NCI-H146 (cell line): ENCODE data around the gene KRTAP10-10.
"Not testable (repeated sequence)": the region's sequence is repeated elsewhere in the genome, so short reads cannot be mapped to it uniquely, and the experiment has no call there.

Experiments
- DNase-seq: peaks from one replicate; lab custom pipeline; 2025; lab: John Stamatoyannopoulos, UW

Gene KRTAP10-10, protein sequence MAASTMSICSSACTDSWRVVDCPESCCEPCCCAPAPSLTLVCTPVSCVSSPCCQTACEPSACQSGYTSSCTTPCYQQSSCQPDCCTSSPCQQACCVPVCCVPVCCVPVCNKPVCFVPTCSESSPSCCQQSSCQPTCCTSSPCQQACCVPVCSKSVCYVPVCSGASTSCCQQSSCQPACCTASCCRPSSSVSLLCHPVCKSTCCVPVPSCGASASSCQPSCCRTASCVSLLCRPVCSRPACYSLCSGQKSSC

DNA sequence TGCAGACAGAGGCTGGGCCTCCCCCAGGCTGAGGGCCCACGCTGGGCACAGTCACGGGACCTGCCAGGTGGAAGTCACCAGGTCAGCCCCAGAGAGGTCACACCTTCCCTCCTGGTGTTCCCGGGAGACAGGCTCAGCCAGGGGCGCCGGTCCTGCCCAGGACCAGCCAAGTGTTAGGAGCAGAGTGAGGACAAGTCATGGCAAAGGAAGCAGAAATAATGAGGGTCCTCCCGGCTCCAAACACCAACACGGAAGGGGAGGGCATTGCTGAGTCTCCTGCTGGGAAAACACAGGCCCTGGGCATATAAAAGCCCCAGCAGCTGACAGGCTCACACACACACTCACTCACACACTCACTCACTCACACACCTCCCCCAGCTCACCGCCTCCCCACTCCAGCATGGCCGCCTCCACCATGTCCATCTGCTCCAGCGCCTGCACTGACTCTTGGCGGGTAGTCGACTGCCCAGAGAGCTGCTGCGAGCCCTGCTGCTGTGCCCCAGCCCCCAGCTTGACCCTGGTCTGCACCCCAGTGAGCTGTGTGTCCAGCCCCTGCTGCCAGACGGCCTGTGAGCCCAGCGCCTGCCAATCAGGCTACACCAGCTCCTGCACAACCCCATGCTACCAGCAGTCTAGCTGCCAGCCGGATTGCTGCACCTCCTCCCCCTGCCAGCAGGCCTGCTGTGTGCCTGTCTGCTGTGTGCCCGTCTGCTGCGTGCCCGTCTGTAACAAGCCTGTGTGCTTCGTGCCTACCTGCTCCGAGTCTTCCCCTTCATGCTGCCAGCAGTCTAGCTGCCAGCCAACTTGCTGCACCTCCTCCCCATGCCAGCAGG, at the start of gene KRTAP10-10:
Gene KRTAP10-10 (plus strand): TSS at position 339 of the 833 bp plus-strand sequence. CDS start 62 bp downstream, at position 401.
- DNase-seq, result peak; percentile 64

DNA sequence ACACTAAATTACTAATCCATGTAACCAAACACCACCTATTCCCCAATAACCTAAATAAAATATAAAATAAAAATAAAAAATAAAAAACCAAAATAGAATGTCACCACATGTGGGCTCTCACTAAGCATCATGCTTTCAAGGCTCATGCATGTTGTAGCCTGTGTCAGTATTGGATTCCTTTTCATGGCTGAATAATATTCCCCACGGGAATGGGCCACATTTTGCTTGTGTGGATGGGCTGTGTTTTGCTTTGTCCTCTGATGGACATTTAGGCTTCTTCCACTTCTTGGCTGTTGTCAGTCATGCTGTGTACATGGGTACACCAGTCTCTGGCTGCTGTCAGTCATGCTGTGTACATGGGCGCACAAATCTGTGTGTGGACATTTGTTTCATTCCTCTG, 48.1 kb upstream of the KRTAP10-10 start:
- no peak for DNase-seq

DNA sequence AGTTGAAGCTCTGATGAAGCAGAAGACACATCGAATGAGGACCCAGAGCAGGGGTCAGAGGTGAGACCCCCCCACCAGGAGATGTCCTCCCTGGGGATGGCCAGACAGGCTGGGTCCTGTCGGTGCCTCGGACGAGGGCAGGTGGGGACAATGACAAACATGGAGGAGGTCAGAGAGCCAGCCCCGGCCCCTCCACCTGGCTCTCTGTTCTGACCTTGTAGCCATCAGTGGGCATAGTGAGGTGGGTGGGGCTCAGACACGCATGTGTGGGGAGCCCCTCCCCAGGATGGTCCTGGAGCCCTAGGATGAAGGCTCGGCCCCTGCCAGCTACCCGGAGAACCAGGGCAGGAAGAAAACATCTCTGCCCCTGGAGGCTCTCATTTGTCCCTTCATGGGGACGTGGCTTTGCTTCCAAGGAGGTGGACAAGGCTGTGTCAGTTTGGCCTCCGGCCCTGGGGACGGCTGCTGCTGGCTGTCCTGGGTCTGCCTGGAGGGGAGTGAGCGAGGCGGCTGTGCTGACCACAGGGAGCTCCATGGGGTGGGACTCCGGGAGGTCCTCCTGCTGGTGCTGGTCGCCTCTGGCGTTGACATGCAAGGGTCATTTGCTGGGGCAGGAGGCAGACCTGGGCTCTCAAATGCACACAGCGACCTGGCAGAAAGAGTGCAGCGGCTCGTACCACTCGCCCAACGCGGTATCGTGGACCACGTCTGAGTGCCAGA, 47.4 kb upstream of the KRTAP10-10 start:
- DNase-seq, result no peak

DNA sequence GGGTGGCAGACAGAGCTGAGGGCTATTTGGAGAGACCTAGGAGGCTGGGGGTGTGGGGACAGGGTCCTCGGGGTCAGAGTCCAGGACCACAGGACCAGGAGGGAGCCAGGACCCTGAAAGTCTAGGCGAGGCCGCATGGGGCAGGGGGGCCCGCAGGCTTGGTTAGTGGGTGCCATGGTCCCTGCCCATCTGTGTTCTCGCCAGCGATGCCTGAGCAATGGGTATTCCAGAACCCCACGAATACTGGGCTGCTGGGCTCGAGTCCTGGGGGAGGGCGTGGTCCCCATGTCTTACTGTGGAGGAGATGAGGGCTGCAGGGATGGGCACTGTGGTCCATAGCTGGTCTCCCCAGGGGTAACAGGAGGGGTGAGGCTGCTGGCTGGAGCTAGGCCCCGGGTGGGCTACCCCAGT, 46.8 kb upstream of the KRTAP10-10 start:
- DNase-seq, result no peak

DNA sequence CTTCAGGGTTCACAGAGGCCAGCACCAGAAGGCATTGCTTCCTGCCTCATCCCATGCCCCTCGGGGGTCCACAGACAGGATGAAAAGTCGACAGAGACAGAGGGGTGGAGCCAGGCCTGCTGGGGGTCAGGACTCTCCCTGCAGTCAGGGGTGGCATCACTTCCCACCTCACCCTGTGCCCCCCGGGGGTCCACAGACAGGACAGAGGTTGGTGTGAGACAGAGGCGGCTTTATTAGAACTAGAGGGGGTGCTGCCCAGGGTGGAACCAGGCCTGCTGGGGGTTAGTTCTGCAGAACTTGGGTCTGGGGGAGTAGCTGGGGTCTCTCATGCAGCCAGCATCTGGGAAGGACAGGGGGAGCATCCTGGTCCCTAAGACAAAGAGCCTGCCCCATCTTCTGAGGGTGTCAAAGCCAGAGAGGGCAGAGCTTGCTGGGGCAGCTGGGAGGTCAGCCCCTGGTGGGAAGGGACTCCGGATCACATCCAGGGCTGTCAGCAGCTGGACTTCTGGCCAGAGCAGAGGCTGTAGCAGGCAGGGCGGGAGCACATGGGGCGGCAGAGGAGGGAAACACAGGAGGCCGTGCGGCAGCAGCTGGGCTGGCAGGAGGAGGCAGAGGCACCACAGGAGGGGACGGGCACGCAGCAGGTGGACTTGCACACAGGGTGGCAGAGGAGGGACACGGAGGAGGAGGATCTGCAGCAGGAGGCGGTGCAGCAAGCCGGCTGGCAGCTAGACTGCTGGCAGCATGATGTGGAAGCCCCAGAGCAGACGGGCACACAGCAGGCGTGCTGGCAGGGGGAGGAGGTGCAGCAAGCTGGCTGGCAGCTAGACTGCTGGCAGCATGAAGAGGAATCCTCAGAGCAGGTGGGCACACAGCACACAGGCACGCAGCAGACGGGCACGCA, 46.0 kb upstream of the KRTAP10-10 start:
- not testable (repeated sequence) for DNase-seq

DNA sequence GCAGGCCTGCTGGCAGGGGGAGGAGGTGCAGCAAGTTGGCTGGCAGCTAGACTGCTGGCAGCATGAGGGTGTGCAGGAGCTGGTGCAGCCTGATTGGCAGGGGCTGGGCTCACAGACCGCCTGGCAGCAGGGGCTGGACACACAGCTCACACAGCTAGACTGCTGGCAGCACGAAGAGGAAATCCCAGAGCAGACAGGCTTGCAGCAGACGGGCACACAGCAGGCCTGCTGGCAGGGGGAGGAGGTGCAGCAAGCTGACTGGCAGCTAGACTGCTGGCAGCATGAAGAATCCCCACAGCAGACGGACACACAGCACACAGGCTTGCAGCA, 45.4 kb upstream of the KRTAP10-10 start:
- DNase-seq, result not testable (repeated sequence)

DNA sequence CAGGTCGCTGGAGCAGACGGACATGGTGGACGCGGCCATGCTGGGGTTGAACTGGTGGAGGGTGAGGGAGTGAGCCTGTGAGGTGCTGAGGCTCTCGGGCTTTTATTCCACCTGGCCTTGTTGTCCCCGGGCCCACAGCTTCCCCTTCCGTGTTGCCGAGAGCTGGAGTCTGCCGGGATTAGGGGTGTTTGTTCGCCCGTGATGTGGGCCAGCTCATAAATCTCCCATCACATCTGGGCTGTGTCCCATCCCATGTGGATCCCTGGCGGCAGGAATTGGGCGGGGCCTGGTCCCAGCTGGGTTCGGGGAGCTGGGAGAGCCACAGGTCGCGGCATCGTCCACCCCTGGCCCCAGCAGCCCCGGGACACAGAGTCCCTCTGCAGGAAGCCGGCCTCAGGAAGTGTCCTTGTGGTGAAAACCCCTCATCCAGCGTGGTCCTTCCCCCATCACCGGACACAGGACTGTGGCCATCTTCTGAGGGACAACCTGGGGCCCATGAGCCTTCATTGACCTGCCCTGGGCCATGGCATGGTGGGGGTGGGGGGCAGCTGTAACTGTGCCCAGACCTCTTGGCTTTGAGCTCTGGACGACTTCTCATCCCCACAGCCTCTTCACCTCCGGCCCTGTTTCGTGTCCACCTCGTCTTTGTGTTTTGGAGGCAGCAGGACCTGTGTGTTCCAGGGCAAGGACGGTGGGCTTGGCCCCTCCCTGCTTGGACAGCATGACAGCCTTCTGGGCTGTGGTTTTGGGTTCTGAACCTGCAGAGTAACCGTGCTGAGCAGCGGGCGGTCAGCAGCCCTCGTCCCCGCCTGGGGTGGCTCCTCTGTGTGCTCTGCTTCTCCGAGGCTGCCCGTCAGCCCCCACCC, 44.5 kb upstream of the KRTAP10-10 start, which contains the start of gene KRTAP10-6:
Gene KRTAP10-6 (minus strand): TSS at position 60 of the 866 bp plus-strand sequence. CDS start 21 bp downstream, at position 39.
- DNase-seq, result peak; percentile 54

DNA sequence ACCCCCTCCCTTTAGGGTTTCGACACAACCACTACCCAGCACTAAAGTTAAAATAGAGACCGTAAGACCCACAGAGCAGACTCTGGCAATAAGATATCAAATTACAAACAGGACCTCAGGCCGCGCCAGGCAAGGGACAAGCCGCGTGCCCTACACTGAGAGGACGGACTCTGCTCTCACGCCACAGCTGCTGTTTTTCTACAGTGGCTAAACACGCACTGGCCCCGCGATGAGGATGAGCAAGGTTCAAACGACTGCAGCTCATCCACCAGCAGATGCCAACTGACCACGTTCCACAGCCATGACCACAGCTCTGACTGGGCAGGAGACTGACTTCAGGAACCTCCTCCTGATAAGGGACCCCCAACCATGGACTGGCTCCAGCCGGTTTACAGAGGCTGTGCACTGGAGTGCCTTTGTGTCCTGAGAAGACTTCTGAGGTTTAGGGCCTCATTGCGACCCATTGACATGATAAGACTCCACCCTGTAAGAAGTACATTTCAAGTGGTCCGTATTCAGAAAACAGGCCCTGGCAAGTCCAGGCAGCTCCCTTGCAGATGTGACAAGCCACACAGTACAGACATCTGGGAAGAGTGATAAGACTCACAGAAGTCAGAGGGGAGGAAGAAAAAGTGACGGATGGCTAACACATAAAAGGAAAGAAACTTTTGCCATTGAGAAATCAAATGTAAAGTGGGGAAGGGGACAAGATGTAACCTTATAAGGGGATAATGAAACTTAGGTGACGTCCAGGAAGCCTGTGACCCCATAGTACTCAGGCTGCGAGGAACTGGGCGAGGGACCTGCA, 43.4 kb upstream of the KRTAP10-10 start:
- peak; percentile 21 for DNase-seq

DNA sequence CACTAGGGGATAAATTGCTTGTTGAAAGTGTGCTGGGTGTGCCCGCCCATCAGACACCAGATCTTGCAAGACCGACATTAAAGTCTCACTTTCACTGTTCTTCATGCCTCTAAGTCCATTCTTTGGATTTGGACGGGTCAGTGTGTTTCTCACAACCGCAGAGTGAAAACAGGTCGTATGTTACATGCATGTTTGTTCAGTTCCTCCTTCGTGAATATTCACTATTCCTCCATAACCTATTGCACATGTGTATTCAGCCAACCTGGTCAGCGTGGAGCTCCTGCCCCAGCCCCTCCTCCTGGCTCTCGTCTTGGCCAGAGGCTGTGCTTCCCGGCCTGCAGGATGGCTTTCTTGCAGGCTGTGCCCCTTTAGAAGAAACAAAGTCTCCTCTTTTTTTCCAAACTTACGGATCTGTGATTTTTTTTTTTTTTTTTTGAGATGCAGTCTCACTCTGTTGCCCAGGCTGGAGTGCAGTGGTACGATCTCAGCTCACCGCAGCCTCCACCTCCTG, 42.7 kb upstream of the KRTAP10-10 start:
- no peak for DNase-seq

DNA sequence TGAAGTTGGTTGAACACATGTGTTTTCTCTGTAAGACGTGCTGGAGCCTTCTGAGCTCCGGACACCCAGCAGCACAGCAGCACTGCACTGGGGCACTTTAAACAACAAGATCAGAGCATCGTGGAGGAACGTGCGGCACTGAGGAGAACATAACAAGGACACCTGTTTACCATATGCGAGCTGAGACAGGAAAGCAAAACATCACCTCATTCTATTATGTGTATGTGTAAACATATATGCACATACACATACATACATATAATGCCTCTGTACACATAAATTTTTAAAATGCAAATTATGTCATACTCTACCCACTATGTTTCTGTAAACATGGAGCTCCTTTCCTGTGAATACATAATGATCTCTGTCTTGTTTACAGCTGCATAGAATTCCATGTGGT, 41.6 kb upstream of the KRTAP10-10 start:
- no peak for DNase-seq

DNA sequence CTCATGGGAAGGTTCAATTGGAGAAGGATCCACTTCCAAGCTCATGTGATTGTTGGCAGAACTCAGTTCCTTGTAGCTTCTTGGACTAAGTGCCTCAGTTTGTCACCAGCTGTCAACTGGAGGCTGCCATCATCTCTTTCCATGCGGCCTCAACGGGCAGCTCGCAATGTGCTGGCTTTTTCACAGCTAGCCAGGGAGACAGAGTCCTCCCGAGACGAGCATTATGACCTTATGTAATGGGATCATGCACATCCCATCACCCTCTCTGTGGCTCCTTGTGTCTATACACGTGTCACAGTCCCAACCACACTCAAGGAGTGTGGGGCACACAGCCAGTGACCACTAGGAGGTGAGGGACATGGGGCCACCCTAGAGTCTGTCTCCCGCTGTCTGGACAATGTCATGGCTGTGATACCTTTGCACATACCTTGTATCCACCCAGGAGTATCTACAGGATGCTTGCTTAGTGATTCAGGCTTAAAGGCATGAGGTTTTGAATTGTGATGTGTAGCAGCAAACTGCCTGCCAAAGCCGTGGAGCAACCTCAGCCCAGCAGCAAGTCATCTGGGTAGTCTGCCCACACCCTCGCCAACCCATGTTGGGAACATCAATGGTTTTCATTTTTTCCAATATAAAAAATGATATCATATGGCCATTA, 41.0 kb upstream of the KRTAP10-10 start:
- no peak for DNase-seq

DNA sequence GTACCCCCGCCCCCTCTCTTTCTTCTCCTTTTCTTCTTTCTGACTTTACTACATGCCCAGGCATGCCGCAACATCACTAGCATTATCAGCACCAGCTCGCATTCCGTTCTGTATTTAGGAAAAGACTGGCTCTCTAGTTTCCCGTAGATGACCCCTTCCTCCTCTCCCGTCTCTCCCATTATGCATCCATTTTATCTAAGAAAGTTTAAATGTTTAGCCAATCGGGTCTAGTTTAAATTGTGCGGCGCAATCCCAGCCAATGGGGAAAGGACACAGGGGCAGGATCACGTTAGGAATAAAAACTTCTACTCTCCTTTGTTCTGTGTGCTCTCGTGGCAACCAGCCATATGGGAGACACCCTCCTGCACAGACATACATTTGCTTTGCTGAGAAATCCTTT, 39.1 kb upstream of the KRTAP10-10 start:
- no peak for DNase-seq

DNA sequence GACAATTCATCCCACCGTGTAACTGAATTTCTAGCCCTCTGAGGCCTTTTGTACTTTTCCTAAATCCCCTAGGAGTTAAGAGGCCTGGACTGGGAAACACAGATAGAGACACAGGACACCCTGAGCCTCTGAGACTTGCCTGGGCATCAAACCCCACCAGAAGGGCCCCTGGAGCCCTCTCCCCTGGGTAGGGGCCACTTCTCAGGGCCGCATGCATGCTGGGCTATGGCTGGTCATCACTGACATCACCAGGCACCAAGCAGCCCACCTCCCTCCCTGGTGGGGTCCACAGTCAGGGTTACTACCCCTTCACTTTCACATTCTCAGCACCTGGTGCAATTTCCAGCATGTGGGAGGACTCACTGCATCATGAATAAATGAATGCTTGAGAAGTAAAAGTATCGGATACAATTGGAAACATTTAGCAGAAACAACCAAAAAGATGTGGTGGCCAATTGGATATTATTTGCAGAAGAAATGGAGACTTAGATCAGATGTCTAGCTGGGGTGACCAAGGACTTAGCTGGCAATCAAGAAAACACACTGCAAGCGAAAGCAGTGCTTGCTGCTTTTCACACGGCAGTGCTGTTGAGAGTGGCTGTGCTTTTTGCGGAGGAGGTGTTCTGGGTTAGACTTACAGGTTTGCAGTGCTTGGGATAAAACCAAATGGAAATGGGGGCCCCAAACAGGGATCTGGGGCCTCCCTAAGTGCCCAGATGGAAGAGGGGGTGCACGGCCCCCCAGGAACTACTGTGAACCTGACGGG, 37.7 kb upstream of the KRTAP10-10 start:
- DNase-seq, result no peak

DNA sequence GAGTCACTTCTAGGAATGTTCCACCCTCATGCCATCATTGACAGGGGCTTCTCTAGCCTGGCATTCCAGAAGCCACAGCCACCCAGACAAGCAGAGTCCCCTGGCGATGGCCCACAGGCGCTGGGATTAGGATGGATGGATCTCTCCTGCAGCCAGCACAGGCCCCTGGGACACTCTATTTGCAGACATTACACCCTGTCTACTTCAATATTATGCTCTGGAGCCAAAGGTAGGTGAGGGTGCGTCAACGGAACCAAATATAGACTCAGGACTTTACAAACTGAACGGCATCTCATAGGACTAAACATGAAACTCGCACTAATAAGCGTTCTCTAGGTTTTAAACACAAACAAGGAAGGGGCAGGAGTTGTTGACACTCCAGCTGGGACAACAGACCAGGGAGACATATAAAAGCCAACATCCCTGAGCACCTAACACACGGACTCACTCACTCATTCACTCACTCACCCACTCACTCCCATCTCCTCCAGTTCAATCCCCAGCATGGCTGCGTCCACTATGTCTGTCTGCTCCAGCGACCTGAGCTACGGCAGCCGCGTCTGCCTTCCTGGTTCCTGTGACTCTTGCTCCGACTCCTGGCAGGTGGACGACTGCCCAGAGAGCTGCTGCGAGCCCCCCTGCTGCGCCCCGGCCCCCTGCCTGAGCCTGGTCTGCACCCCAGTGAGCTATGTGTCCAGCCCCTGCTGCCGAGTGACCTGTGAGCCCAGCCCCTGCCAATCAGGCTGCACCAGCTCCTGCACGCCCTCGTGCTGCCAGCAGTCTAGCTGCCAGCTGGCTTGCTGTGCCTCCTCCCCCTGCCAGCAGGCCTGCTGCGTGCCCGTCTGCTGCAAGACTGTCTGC, 36.8 kb upstream of the KRTAP10-10 start, which contains the start of gene KRTAP10-7:
Gene KRTAP10-7 (plus strand): TSS at position 480 of the 861 bp plus-strand sequence. CDS start 25 bp downstream, at position 505.
- peak; percentile 67 for DNase-seq

DNA sequence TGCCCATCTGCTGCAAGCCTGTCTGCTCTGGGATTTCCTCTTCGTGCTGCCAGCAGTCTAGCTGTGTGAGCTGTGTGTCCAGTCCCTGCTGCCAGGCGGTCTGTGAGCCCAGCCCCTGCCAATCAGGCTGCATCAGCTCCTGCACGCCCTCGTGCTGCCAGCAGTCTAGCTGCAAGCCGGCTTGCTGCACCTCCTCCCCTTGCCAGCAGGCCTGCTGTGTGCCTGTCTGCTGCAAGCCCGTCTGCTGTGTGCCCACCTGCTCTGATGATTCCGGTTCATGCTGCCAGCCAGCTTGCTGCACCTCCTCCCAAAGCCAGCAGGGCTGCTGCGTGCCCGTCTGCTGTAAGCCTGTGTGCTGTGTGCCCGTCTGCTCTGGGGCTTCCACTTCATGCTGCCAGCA, 36.1 kb upstream of the KRTAP10-10 start:
- peak; percentile 48 for DNase-seq

DNA sequence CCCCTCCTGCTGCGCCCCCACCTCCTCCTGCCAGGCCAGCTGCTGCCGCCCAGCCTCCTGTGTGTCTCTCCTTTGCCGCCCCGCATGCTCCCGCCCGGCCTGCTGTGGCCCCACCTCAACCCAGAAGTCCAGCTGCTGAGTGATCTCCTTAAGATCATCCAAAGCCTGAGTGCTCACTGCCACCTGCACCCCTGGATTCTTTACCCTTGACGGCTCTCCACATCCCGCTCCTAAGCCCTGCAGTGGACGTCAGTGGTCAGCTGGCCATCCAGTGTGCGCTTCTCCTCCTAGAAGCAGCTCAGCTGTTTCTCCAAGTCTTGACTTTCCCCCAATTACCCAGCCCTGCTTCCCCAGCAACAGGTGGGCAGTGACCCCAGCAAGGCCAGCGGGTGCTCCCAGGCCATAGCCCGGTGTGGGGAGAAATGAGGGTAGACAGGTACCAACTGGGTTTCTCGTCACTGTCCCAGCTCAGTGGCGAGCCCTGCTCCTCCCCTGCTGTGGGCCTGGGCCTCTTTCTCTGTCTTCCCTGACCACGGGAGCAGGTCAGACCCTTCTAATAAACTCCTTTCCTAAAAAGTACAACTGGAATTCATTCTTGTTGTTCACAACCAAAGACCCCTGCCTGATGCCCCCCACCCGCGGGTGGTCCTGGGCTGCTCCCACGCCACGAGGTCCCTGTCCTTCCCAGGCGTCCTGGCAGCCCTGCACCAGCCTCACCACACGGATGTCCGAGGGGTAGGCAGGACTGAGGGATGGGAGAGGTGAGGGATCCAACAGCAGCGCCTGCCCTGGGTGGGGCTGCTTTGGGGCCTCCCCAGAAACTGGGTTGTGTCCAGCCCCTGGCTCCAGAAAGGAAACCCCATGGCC, 35.3 kb upstream of the KRTAP10-10 start:
- peak; percentile 24 for DNase-seq
